K562 (cell line): Measurements from ENCODE around the gene AGAP3. TPM values are rescaled to one million over a fixed set of nuclear protein-coding genes. Genes with fewer than 3 reads are reported as not detected.

Source experiments
- ATAC-seq: fragments of 200-7000 bp; cut with Tn5 transposase; 3 replicates; pipeline ENCODE4 v1.9.1; 2020; ENCODE audit warnings: moderate library complexity
- BruUV-seq: library from RNA; stranded (reverse); fragments of 400-500 nt; replicated peaks from 2 replicates; lab custom pipeline; 2021; lab: Mats Ljungman, UMichigan
- CTCF ChIA-PET: fragments of 300-600 bp; formaldehyde crosslinking; extraction: SDS; loops from one replicate; lab custom pipeline; 2021; ENCODE audit warnings: low intra/inter-chr PET ratio; lab: Yijun Ruan, JAX
- POLR2A ChIA-PET: fragments of 300-600, 350-650 bp; sonication (Branson Sonifier 250); formaldehyde crosslinking; extraction: SDS; loops from one replicate; lab custom pipeline; 2021; ENCODE audit warnings: antibody characterized with exemption, inconsistent platforms; lab: Yijun Ruan, JAX
- DNase-seq, 4 experiments: peaks; one replicate each; pipeline versions ENCODE4 v3.0.0 to v3.0.0-alpha.2; 2011 to 2018; ENCODE audit warnings: low spot score in 3 of 4, mixed read lengths in 3 of 4; ENCODE audit errors: extremely low read depth in 1 of 4
- FAIRE-seq: peaks from 2 replicates; lab custom pipeline; 2011; peaks lifted over from hg19 to GRCh38; lab: Jason Lieb, UNC
- H2AFZ ChIP-seq: 2 replicates; pipeline ENCODE4 v1.6.0; 2011; ENCODE audit warnings: low read depth, low read length, control low read depth, inconsistent platforms
- H3K27ac ChIP-seq: fragments of 200-600 bp; 3 replicates; pipeline ENCODE4 v1.8.0; 2011; ENCODE audit warnings: low read depth, mild to moderate bottlenecking, control low read depth, inconsistent platforms, low read length, moderate library complexity, mixed read lengths; ENCODE audit errors: extremely low read depth
- H3K27me3 ChIP-seq, 2 experiments: fragments of 300-600 bp in 1 of 2; 2 replicates in 1 of 2; 3 replicates in 1 of 2; pipeline versions ENCODE4 v1.6.0 to v1.8.0; 2011; ENCODE audit warnings: inconsistent platforms in 2 of 2, low read length in 2 of 2, mild to moderate bottlenecking in 1 of 2, mixed read lengths in 1 of 2, moderate library complexity in 1 of 2; ENCODE audit not compliant: control insufficient read depth in 2 of 2, insufficient read depth in 2 of 2
- H3K36me3 ChIP-seq: fragments of 300-600 bp; 3 replicates; pipeline ENCODE4 v1.8.0; 2011; ENCODE audit warnings: mild to moderate bottlenecking, low read length, inconsistent platforms; ENCODE audit not compliant: control insufficient read depth, insufficient read depth
- H3K4me1 ChIP-seq, 2 experiments: fragments of 200-600 bp in 1 of 2; replicated peaks in 1 of 2; 2 replicates in 1 of 2; 3 replicates in 1 of 2; pipeline versions ENCODE4 v1.5.1 to v1.8.0; 2011; ENCODE audit warnings: inconsistent platforms in 2 of 2, low read length in 2 of 2, mild to moderate bottlenecking in 1 of 2, mixed read lengths in 1 of 2, moderate library complexity in 1 of 2; ENCODE audit not compliant: control insufficient read depth in 2 of 2, insufficient read depth in 2 of 2
- H3K4me2 ChIP-seq: 2 replicates; pipeline ENCODE4 v1.6.1; 2011; ENCODE audit warnings: low read length, control low read depth, inconsistent platforms, mixed read lengths; ENCODE audit not compliant: insufficient read depth
- H3K4me3 ChIP-seq: fragments of 200-600 bp; sonication (generic), shearing (Covaris generic); 2 replicates; pipeline ENCODE4 v1.5.1; 2016; ENCODE audit warnings: control low read depth, inconsistent platforms
- H3K79me2 ChIP-seq: fragments of 200-600 bp; 3 replicates; pipeline ENCODE4 v1.8.0; 2011; ENCODE audit warnings: low read length, inconsistent platforms; ENCODE audit not compliant: control insufficient read depth, insufficient read depth
- H3K9ac ChIP-seq, 2 experiments: 2 replicates each; pipeline versions ENCODE4 v1.6.0 to v1.6.1; 2011; ENCODE audit warnings: low read depth in 2 of 2, low read length in 2 of 2, control low read depth in 1 of 2, inconsistent platforms in 1 of 2, mild to moderate bottlenecking in 1 of 2, mixed read lengths in 1 of 2; ENCODE audit not compliant: insufficient read depth in 1 of 2
- H3K9me1 ChIP-seq: one replicate; pipeline ENCODE4 v1.6.0; 2011; ENCODE audit warnings: inconsistent platforms, mild to moderate bottlenecking, low read length, moderate library complexity; ENCODE audit not compliant: control insufficient read depth, insufficient read depth
- H3K9me3 ChIP-seq: replicated peaks from 2 replicates; pipeline ENCODE4 v1.5.1; 2011; ENCODE audit warnings: low read depth, low read length, inconsistent platforms; ENCODE audit not compliant: control insufficient read depth, insufficient read depth
- H4K20me1 ChIP-seq: replicated peaks from 2 replicates; pipeline ENCODE4 v1.6.1; 2011; ENCODE audit warnings: low read length, inconsistent platforms, mixed read lengths; ENCODE audit not compliant: control insufficient read depth, insufficient read depth
- FOSL1 ChIP-seq: fragments of 200-800 bp; sonication (Bioruptor generic); conservative IDR thresholded peaks from 2 replicates; pipeline ENCODE4 v1.6.1; 2016; ENCODE audit warnings: missing genetic modification characterization, missing compliant biosample characterization
- POLR2G ChIP-seq: fragments of 200-400 bp; formaldehyde crosslinking; IDR thresholded peaks from 2 replicates; pipeline ENCODE4 v1.6.1; 2017; ENCODE audit warnings: low read depth, mild to moderate bottlenecking, antibody characterized with exemption, low read length, moderate library complexity
- ZNF3 ChIP-seq: fragments of 250-450 bp; sonication (Bioruptor Pico); IDR thresholded peaks from 2 replicates; pipeline ENCODE4 v1.5.0; 2021; ENCODE audit warnings: mild to moderate bottlenecking, moderate library complexity
- ZNF507 ChIP-seq: conservative IDR thresholded peaks from 2 replicates; pipeline ENCODE4 v1.6.1; 2017; ENCODE audit warnings: missing genetic modification characterization, missing compliant biosample characterization
- whole genome bisulfite sequencing: fragments of 100-300 bp; shearing (Covaris generic); methylation state at CpG from one replicate; pipeline ENCODE4 v1.1.6; 2016; ENCODE audit warnings: low coverage, mixed read lengths; ENCODE audit not compliant: insufficient coverage; ENCODE audit errors: missing lambda C conversion rate; 5-methylcytosine and 5-hydroxymethylcytosine counted together
- in situ Hi-C: fragments of 300-500 bp; cut with MboI; formaldehyde crosslinking; loops from 4 replicates; pipeline ENCODE4 v1.15.0; 2018; ENCODE audit warnings: inconsistent platforms, mixed read lengths
- intact Hi-C: fragments of 100-400 bp; cut with micrococcal nuclease; formaldehyde crosslinking; loops from 2 replicates; pipeline ENCODE4 v1.14.2; 2022
- polyA plus RNA-seq, 8 experiments: library from polyadenylated mRNA; depleted of rRNA in 4 of 8; stranded (reverse) in 5 of 8; unstranded in 3 of 8; fragments of >200 nt; fragmentation: Nextera tagmentation in 2 of 8; fragmentation: Illumina TruSeq in 1 of 8; extraction: Ambion mirVana in 2 of 8; extraction: Trizol in 1 of 8; gene quantifications; 2 replicates each; pipeline versions ENCODE4 v1.2.1 to v1.2.3, GENCODE V29; 2011 to 2014; ENCODE audit warnings: inconsistent platforms in 1 of 8, missing spikeins in 1 of 8
- total RNA-seq, 7 experiments: library from RNA; depleted of rRNA in 6 of 7; stranded (reverse); fragments of >200 nt in 6 of 7; fragmentation: Illumina TruSeq in 2 of 7; extraction: Trizol in 2 of 7; gene quantifications; 2 replicates each; pipeline versions ENCODE4 v1.2.1 to v1.2.3, GENCODE V29; 2011 to 2021; ENCODE audit warnings: low replicate concordance in 1 of 7

The AGAP3 gene
- total and polyA plus RNA-seq, 9 of the 15 experiments (the other 6 are each of a cell fraction or from before 2014, with no cell fraction given) = 3.4 to 208 (median 62.2) TPM

- TF ChIP-seq FOSL1 (tag) = peak; percentile 52
Measured at GRCh38 chr7:151114151-151115090, 28.1 kb downstream of the AGAP3 start (continued).

DNA sequence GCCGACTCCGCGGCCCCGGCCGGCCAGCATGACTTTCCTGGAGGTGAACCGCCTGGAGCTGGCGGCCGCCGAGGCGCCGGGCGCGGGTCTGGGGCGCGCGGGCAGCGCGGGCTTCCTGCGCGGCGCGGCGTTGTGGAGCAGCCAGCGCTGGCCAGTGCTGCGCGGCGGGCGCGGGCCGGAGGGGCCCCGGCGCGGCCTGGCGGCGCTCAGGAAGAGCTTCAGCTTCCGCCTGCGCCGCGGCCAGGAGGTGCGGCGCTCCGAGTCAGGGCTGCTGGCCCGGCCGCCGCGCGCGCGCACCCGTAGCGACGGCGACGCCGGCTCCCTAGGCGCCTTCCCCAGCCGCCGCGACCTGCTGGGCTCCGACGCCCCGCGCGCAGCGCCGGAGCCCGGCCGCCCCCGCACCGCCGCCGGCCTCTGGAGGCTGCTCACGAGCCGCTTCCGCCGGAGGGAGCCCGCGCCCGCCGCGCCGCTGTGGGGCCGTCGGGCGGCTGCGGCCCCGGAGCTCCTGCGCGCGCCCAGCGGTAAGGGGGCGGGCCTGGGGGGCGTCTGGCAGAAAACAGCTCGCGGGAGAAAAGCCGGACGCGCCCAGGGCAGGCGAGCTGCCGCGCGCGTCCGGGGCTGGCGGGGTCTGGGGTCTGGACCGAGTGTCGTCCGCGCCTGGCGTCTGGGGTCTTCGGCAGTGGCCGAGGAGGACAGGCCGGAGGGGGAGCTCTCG is 29.0 kb downstream of the AGAP3 start:
- no peak overlapping the region for H3K4me3 ChIP-seq
- ATAC-seq (no peak), FAIRE-seq (no peak), DNase-seq (no peak)
- TF ChIP-seq ZNF507 = no peak
- no peak for TF ChIP-seq ZNF3 (CRISPR knock-in tag)
- 0 out of 2 replicates have a peak, but pooled peaks have one; percentile 31 for TF ChIP-seq POLR2G
- H4K20me1 ChIP-seq = peaks cover 59% of the 10 kb centered on the region
- peaks cover 75% of the 10 kb centered on the region; the same call in 2 of the 3 replicates for H3K36me3 ChIP-seq
- ChIA-PET CTCF (interaction anchor here (1.0 kb wide), 1 partner anchor 87 kb away, joined by 4 read pairs; the partner anchor contains the start of gene ABCB8), POLR2A (no interaction called here)
- H3K9ac ChIP-seq = peak overlapping the region in 1 of 2 experiments; percentile 64; a peak in 1 of 4 replicates
- peaks cover 56% of the 10 kb centered on the region for H3K79me2 ChIP-seq
- WGBS = 96% methylated on average over 56 of the region's 114 CpGs
- no peak overlapping the region for H2AFZ ChIP-seq
- in situ Hi-C loops (no loop called here), intact Hi-C loops (no loop called here)
- H3K4me1 ChIP-seq = peaks cover 29 to 69% of the 10 kb centered on the region in 2 experiments
- peaks cover 13% of the 10 kb centered on the region for H3K9me1 ChIP-seq
- H3K27me3 ChIP-seq = no peaks in the 10 kb centered on the region
- no peak overlapping the region for H3K4me2 ChIP-seq
- no peak overlapping the region for H3K27ac ChIP-seq
- no TSS peak for BruUV-seq
- H3K9me3 ChIP-seq = no peaks in the 10 kb centered on the region
